Myocyte (in vitro differentiated cells): ENCODE results near the gene MRGPRD. TPM values are rescaled to one million over a fixed set of nuclear protein-coding genes. Genes with fewer than 3 reads are reported as not detected.

Experiments
- DNase-seq: peaks from one replicate; pipeline ENCODE4 v3.0.0-alpha.2; 2012; ENCODE audit warnings: low read depth
- total RNA-seq: library from RNA; depleted of rRNA; stranded (reverse); fragments of >200 nt; gene quantifications from 2 replicates; pipeline ENCODE4 v1.2.3, GENCODE V29; 2014

MRGPRD gene
- total RNA-seq, 1 donor from 2014 or later = not detected

GRCh38 chr11:68970921-68971636 lies 9.7 kb downstream of the MRGPRD start:
- DNase-seq = no peak

DNA sequence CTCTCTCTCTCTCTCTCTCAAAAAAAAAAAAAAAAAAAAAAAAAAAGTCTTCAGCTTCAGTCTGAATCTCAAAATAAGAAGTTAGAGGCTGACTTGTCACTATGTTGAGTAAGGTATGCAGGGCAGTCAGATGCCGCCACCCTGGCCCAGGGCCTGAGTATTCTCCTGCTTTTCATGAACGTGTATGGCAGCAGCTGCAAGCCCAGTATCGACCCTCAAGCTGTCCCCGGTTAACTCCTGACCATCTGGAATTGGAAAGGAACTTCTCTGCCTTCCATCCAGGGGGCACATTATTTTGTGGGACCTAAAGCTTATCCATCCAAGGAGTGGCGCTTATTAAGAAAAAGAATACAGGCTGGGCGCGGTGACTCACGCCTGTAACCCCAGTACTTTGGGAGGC lies 11.4 kb downstream of the MRGPRD start:
- no peak for DNase-seq

DNA sequence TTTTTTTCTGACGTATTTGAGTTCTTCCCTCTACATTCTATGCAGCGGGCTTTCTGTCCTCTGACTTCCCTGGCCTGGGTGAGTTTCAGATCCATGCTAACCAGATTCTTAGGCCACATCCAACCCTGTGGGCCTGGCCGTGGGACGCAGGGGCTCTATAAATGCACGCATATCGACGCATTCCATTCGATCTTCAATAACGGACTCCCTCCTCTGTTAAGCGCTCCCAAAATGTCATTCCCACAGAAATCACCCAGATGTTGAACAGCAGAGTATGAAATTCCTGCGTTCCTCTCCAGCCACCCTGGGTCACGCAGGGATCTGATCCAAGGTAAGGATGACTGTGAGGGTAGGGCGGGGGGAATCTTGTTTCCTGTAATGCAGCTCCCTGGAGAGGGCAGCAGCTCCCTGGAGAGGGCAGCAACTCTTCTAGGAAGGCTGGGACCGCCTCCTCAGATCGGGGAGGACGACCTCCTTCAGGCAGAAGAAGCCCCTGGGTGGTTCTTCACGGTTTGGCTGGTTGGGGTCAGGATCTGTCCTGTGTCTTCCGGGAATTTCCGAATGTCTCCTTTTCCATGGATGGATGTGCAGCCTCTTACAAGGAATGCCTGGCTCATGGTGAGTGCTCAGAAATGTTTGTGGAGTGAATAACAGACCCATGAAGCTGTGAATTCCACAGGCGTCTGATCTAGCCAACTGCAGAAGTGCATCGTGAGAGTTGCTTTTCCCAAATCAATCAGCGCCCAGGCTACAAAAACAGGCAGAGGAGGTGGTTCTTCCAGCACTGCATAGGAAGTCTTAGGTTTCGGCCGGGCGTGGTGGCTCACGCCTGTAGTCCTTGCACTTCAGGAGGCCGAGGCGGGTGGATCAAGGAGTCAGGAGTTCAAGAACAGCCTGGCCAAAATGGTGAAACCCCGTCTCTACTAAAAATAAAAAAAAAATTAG lies 12.2 kb downstream of the MRGPRD start:
- DNase-seq = no peak

- no peak for DNase-seq
Measured at GRCh38 chr11:68966894-68967780, 13.6 kb downstream of the MRGPRD start.

- no peak for DNase-seq
Measured at GRCh38 chr11:68965901-68966853, 14.6 kb downstream of the MRGPRD start.

DNA sequence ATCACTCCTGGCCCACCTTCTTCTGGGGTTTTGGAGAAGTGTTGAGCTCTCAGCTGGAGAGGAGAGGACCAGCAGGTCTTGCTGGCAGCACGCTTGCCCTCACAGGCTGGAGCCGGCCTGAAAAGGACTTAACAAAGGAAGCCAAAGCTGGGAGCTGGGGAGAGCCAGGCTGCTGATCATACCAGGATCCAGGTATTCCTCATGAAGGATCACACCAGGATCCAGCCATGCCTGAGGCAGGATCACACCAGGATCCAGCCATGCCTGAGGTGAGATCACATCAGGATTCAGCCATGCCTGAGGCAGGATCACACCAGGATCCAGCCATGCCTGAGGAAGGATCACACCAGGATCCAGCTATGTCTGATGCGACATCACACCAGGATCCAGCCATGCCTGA lies 17.0 kb downstream of the MRGPRD start:
- no peak for DNase-seq

DNA sequence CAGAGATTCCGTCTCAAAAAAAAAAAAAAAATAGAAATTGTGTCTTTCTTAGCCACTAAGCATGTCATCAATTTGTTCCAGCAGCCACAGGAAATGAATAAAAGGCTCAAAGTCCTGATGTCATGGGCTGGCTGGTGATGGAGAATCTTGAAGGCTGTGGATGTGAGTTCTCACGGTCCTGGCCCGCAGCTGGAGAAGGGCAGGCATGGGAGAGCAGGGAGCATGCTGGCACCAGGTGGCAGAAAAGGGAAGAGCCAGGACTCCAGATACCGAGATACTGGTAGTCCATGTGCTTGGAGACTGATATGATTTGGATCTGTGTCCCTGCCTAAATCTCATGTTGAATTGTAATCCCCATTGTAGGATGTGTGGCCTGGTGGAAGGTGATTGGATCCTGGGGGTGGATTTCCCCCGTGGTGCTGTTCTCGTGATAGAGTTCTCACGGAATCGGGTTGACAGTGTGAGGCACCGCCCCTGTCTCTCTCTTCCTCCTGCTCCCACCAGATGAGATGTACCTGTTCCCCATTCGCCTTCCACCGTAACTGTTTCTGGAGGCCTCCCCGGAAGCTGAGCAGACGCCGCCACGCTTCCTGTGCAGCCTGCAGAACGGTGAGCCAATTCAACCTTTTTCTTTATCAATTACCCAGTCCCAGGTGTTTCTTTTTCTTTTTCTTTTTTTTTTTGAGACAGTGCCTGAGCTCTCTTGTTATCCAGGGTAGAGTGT lies 18.1 kb downstream of the MRGPRD start:
- no peak for DNase-seq

GRCh38 chr11:68961245-68961644 lies 19.5 kb downstream of the MRGPRD start:
- DNase-seq = no peak

DNA sequence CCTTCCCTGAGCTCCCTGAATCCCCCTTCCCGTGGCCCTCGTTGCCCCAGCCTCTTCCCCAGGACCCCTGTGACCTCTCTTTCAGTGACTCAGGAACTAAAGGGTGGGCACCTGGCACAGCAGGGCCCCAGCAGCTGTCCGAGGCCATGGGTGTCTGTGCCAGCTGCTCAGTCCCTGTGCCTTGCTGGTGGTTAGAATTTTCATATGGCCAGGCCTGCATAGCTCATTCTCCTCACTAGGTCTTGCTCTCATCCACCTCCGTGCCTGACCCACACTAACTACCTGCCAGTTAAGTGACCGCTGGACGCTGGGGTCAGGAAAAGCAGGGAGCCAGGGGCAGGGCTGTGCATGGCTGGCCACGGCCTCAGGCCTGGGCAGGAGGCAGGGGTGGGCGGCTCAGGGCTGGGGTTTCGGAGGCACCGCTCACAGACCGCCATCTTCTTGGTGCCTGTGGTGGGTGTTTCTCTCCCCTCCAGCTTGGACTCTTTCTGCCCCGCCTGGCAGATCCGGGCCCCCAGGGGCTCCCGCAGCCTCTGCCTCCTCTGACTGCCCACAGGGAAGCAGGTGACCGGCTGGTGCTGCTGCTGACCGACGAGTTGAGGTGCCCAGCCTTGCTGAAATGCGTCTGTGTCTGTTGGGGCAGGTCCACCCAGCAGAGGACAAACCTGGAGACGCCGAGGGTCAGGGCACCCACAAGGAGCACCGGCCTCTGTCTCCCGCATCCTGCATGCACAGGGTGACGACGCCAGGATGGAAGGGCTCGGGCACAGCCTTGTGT lies 20.3 kb downstream of the MRGPRD start:
- DNase-seq = peak; percentile 62

DNA sequence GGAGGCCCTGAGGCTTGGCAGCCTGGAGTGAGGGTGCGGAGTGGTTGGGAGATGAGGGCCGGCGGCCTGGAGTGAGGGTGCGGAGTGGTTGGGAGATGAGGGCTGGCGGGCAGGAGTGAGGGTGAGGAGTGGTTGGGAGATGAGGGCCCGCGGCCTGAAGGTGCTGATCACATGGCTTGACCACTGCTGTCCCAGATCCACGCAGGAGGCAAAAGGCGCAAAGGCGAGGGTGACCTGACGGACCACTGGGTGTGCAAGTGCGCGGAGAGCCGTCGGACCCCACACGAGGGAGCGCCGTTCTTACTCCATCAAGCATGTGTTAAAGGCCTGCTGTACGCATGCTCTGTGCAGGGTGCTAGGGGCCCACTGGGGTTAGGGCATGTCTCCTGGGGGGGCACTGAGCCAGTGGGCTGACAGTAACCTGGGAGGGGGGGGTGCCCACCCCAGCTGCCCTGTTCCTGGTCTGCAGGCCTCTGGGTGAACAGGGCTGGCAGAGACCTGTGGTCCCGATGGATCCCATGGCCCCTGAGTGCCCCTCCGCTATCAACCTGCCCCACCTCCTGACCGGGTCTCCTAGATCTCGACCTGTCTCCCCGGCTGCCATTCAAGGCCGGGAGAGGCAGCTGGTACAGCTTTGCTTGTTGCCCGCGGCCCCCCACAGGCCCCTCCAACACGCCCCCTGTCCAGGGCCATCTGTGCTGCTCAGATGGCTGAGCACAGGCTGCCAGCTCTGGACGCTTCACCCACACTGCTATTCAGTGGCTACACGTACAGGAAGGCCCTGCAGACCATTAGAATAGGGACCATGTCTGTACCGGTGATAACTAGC lies 21.1 kb downstream of the MRGPRD start:
- no peak for DNase-seq

DNA sequence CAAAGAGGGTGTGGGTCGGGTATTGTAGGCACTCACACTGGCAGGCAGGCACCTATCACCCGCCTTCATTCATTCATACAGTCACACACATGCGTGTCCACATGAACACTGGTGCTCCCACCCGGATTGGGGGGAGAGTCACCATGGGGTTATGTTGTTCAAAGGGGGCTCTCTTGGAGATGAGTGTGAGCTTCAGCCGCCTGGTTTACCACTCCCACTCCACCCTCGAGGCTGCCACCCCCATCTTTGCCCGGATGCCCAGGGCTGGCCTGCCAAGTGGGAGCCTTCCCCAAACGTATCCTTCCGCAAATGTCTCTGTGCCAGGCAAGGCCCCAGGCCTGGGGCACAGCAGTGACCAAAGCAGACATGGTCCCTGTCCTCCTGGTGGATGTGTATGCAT lies 22.6 kb downstream of the MRGPRD start:
- DNase-seq = no peak

DNA sequence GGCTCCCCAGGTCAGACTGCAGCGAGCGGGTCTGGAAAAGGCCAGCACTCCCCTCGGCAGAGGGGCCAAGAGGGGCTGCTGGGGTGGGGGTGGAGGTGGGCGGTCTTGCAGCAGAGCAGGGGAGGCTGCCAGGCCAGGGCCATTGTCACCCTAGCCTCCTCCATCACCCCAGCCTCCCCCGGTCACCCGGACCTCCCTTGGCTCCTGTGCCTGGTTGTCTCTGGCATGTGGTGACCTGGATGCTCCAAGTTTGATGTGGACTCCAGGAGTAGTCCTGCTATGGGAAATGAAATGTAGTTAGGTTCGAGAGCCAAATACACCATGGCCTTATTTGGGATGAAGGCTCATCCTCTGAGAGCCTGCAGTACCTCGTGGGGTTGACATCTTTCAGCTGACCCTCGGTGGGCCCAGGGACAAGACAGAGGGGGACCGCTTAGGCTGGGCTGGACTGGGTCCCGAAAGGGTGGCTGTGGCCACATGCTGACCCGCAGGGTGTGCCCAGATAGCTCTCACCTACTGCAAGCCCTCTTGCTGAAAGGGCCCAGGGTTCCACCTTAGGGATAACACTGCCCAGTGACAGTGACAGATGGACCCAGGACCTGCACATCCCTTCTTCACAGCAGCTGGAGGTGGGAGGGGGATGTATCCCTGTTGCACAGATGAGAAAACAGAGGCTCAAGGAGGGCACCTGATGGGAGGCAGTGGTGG lies 24.1 kb downstream of the MRGPRD start:
- DNase-seq = no peak

DNA sequence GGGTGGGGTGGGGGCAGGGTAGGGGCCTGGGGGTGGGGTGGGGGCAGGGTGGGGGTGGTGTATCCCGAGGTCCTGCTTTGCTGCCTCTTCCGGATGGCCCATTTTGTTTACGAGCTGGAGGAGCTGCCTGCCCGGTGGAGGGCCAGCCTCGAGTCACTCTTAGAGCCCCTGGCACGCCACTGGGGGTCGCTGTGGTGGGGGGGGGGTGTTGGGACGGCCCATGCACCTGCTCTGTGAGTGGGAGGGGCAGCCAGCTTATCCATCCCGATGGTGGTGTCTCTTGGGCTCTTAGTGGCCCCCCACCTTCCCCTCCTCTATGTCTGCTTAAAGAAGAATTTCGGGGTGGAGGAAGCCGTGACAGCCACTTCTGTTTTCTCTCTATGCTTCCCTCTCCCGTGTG lies 24.6 kb downstream of the MRGPRD start:
- no peak for DNase-seq

DNA sequence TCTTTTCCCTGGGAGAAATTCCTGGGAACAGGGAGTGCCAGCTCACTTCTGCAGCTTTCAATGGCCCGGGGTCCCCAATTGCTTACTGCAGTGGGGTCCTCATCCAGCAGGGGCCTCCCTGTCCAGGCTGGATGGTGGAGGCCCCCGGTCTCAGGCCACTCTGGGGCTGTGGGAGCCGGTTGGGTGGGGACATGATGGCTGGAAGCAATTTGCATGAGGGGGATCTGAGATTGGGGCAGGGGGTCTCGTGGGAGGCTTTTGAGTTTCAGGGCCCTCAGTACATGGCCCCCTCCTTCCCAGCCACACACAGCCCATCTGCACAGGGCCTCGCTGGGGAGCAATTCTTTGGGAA lies 25.2 kb downstream of the MRGPRD start:
- DNase-seq = no peak

GRCh38 chr11:68954836-68955606 lies 25.8 kb downstream of the MRGPRD start:
- no peak for DNase-seq

DNA sequence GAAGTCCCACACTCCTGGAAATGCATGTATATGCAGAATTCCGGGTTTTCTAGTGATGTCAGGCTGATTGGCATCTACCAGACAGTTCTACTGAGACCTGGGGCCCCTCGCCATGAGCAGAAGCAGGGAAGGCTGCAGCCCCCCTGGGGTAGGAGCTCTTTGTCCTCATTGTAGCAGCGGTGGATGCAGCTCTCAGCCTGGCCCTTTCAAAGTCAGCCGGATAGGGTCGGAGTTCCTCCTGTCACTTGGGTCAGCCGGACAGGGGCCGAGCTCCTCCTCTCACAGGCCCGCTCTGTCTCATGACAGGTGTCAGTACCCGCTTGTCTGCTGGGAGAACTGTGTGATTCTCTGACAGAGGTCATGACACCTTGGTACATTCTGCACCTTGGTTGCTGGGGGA lies 30.0 kb downstream of the MRGPRD start:
- no peak for DNase-seq

DNA sequence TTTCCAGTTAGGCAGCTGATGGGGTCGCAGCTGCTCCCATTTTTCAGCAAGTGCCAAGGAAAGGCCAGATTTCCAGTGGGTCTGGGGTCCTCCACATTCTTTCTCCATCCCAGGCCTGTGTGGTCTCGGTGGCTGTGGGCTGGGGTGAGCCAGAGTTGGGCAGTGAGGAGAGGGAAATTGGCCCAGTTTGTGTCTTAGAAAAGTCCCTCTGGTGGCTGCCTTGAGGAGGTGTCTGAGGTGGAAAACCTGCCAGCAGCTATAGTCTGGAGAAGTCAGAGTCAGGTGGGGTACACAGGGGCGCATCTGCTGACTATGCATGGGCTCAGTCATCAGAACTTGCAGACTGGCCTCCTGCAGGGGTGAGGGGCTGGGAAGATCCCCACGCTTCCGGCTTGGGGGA lies 30.5 kb downstream of the MRGPRD start:
- DNase-seq = no peak
